ENCODE results near the gene F5. TPM values are rescaled to one million over a fixed set of nuclear protein-coding genes. Genes with fewer than 3 reads are reported as not detected.

The F5 gene
- total and polyA plus RNA-seq, 2 of the 13 experiments (the other 11 are each of a cell fraction or from before 2014, with no cell fraction given) = 38.3 to 64.0 TPM

DNA sequence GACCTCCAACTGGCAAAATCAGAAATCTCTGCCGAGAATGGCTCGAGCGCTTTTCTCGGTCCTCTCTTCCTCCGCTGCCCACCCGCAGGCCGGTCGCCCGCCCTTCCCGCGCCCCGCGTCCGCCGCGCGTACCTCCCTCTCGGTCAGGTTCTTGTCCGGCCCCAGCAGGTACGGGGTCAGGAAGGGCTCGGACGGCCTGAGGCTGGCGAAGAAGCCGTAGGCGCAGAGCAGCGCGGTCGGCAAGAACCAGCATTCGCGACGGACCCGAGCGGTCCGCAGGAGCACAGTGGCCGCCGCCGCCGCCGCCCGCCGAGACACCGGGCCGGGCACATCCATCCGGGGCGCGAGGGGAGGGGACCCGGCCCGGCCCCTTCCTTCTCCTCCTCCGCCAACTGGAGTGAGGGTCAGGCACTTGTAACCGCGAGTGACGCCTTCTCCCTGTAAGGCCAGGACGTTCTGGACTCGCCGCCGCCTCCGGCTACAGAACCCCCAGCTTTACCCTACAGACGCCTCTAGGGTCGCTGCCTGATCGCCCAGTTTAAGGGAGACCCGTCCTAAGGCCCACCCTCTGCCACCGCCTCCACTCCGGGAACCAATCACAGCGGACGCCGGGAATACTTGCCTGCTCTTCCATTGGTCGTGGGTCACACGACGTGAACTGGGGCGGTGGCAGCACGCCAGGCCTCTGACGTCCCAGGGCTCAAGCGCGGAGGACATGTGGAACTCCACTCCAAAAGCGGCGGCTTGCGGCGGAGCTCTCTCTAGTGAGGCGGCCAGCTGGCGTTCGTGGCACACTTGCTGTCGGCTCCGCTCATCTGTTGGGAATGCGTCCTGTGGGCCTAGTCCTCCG is 100.6 kb downstream of the F5 start, which contains the start of gene SLC19A2 (continued):
- TF ChIP-seq, protein P1, sequence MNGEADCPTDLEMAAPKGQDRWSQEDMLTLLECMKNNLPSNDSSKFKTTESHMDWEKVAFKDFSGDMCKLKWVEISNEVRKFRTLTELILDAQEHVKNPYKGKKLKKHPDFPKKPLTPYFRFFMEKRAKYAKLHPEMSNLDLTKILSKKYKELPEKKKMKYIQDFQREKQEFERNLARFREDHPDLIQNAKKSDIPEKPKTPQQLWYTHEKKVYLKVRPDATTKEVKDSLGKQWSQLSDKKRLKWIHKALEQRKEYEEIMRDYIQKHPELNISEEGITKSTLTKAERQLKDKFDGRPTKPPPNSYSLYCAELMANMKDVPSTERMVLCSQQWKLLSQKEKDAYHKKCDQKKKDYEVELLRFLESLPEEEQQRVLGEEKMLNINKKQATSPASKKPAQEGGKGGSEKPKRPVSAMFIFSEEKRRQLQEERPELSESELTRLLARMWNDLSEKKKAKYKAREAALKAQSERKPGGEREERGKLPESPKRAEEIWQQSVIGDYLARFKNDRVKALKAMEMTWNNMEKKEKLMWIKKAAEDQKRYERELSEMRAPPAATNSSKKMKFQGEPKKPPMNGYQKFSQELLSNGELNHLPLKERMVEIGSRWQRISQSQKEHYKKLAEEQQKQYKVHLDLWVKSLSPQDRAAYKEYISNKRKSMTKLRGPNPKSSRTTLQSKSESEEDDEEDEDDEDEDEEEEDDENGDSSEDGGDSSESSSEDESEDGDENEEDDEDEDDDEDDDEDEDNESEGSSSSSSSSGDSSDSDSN (CRISPR knock-in tag; IDR thresholded peaks at IDR 0.05) = peak; percentile 92
- TF ChIP-seq, protein P2, sequence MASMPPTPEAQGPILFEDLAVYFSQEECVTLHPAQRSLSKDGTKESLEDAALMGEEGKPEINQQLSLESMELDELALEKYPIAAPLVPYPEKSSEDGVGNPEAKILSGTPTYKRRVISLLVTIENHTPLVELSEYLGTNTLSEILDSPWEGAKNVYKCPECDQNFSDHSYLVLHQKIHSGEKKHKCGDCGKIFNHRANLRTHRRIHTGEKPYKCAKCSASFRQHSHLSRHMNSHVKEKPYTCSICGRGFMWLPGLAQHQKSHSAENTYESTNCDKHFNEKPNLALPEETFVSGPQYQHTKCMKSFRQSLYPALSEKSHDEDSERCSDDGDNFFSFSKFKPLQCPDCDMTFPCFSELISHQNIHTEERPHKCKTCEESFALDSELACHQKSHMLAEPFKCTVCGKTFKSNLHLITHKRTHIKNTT (CRISPR knock-in tag; IDR thresholded peaks at IDR 0.05) = no peak
- 0 out of 2 replicates have a peak, but pooled peaks have one; percentile 17 for TF ChIP-seq FOSL1 (CRISPR knock-in tag; IDR thresholded peaks at IDR 0.05; ENCODE audit: borderline replicate concordance)
- TF ChIP-seq ZMYM2 (CRISPR knock-in tag; IDR thresholded peaks at IDR 0.05) = no peak
- peak; percentile 68; the same call in 1 of the 2 replicates for TF ChIP-seq NRL (CRISPR knock-in tag; IDR thresholded peaks at IDR 0.05; ENCODE audit: borderline replicate concordance)
- TF ChIP-seq, protein P3, sequence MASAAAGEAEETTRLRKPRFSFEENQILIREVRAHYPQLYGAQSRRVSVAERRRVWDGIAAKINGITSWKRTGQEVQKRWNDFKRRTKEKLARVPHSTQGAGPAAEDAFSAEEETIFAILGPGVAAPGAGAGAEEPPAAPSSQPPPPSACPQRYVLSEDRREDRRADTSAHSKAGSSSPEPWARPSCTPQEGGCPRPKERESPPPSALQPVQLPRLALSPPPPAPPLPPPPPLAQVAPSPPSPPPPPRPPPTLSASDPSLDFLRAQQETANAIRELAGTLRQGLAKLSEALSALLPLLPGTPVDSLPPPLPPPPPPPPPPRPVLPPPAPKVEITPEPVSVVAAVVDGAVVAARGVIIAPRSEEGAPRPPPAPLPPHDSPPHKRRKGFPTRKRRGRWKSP (CRISPR knock-in tag; IDR thresholded peaks at IDR 0.05) = peak; percentile 37
- TF ChIP-seq ZNF546 (CRISPR knock-in tag; conservative IDR thresholded peaks at IDR 0.05) = no peak
- 0 out of 2 replicates have a peak, but pooled peaks have one; percentile 20 for TF ChIP-seq ZNF556 (CRISPR knock-in tag; IDR thresholded peaks at IDR 0.05; ENCODE audit: borderline replicate concordance)
- TF ChIP-seq ZNF589 (CRISPR knock-in tag; conservative IDR thresholded peaks at IDR 0.05) = 0 out of 2 replicates have a peak, but pooled peaks have one; percentile 21
- TF ChIP-seq ZFY (CRISPR knock-in tag; IDR thresholded peaks at IDR 0.05) = peak; percentile 85
- peak; percentile 67 for TF ChIP-seq PTBP1 (IDR thresholded peaks at IDR 0.05; ENCODE audit: low read depth, low read length, poor library complexity, severe bottlenecking)
- peak; percentile 77; the same call in 1 of the 2 replicates for TF ChIP-seq MEIS2 (CRISPR knock-in tag; IDR thresholded peaks at IDR 0.05)
- peak; percentile 93 for TF ChIP-seq ZNF724P (CRISPR knock-in tag; IDR thresholded peaks at IDR 0.05; ENCODE audit: borderline replicate concordance)
- TF ChIP-seq BCL6 (CRISPR knock-in tag; IDR thresholded peaks at IDR 0.05) = no peak; the same call in none of the 2 replicates
- no peak for TF ChIP-seq ZNF281 (CRISPR knock-in tag; IDR thresholded peaks at IDR 0.05; ENCODE audit: borderline replicate concordance)
- TF ChIP-seq, protein P4, sequence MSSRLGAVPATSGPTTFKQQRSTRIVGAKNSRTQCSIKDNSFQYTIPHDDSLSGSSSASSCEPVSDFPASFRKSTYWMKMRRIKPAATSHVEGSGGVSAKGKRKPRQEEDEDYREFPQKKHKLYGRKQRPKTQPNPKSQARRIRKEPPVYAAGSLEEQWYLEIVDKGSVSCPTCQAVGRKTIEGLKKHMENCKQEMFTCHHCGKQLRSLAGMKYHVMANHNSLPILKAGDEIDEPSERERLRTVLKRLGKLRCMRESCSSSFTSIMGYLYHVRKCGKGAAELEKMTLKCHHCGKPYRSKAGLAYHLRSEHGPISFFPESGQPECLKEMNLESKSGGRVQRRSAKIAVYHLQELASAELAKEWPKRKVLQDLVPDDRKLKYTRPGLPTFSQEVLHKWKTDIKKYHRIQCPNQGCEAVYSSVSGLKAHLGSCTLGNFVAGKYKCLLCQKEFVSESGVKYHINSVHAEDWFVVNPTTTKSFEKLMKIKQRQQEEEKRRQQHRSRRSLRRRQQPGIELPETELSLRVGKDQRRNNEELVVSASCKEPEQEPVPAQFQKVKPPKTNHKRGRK (CRISPR knock-in tag; IDR thresholded peaks at IDR 0.05) = no peak
- peak; percentile 31 for TF ChIP-seq U2AF1 (optimal IDR thresholded peaks at IDR 0.05; ENCODE audit: low read depth, low read length)
- TF ChIP-seq, protein P5, sequence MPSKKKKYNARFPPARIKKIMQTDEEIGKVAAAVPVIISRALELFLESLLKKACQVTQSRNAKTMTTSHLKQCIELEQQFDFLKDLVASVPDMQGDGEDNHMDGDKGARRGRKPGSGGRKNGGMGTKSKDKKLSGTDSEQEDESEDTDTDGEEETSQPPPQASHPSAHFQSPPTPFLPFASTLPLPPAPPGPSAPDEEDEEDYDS (CRISPR knock-in tag; IDR thresholded peaks at IDR 0.05) = peak; percentile 100

All from HepG2 (cell line).